Suprapubic skin (tissue), 3 donors: ENCODE results near the gene ACYP2.

Experiments
- CTCF ChIP-seq, 2 donors: fragments of 200-600 bp in 1 of 2; fragments of 450-650 bp in 1 of 2; sonication (generic) in 1 of 2; IDR thresholded peaks; one replicate each; pipeline ENCODE4 v1.5.1; 2016 to 2019; ENCODE audit warnings: antibody characterized with exemption in 2 of 2, mild to moderate bottlenecking in 1 of 2, moderate library complexity in 1 of 2
- POLR2A ChIP-seq, 2 donors: fragments of 450-650 bp; IDR thresholded peaks; one replicate each; pipeline ENCODE4 v1.6.1; 2017; ENCODE audit warnings: antibody characterized with exemption in 2 of 2, mild to moderate bottlenecking in 2 of 2, moderate library complexity in 2 of 2

- TF ChIP-seq CTCF (IDR thresholded peaks at IDR 0.05) (no peak), POLR2A (IDR thresholded peaks at IDR 0.05) (no peak)
These were observed 170.0 kb downstream of the ACYP2 start for GRCh38 chr2:54285451-54285850.
